Endodermal cell (in vitro differentiated cells): Measurements from ENCODE around the gene GAREM1. TPM values are rescaled to one million over a fixed set of nuclear protein-coding genes. Genes with fewer than 3 reads are reported as not detected.

Experiments used
- DNase-seq: peaks from one replicate; pipeline ENCODE4 v3.0.0-alpha.2; 2017
- H3K27ac ChIP-seq: 2 replicates; pipeline ENCODE4 v1.5.1; 2013; ENCODE audit warnings: mild to moderate bottlenecking, low read depth, low read length, moderate library complexity
- H3K27me3 ChIP-seq: 2 replicates; pipeline ENCODE4 v1.6.1; 2013; ENCODE audit warnings: mild to moderate bottlenecking, low read length, moderate library complexity; ENCODE audit not compliant: insufficient read depth, control insufficient read depth, poor library complexity, severe bottlenecking
- H3K36me3 ChIP-seq: 2 replicates; pipeline ENCODE4 v1.7.0; 2013; ENCODE audit warnings: mild to moderate bottlenecking, low read length, moderate library complexity; ENCODE audit not compliant: control insufficient read depth, insufficient read depth
- H3K4me1 ChIP-seq: one replicate; pipeline ENCODE4 v1.7.0; 2013; ENCODE audit warnings: low read length; ENCODE audit not compliant: control insufficient read depth, insufficient read depth
- H3K4me3 ChIP-seq: 2 replicates; pipeline ENCODE4 v1.5.1; 2013; ENCODE audit warnings: mild to moderate bottlenecking, low read length, moderate library complexity
- H3K9ac ChIP-seq: 2 replicates; pipeline ENCODE4 v1.6.1; 2013; ENCODE audit warnings: mild to moderate bottlenecking, low read length, moderate library complexity; ENCODE audit not compliant: poor library complexity, severe bottlenecking; ENCODE audit errors: extremely low read depth
- H3K9me3 ChIP-seq: 2 replicates; pipeline ENCODE4 v1.6.1; 2013; ENCODE audit warnings: mild to moderate bottlenecking, low read length, moderate library complexity; ENCODE audit not compliant: control insufficient read depth
- H3K27ac Mint-ChIP-seq: 2 replicates; pipeline ENCODE4 v1.8.0; 2020; ENCODE audit warnings: mixed read lengths
- H3K27me3 Mint-ChIP-seq: 2 replicates; pipeline ENCODE4 v1.8.0; 2021; ENCODE audit warnings: mild to moderate bottlenecking, mixed read lengths; ENCODE audit not compliant: insufficient read depth
- H3K36me3 Mint-ChIP-seq: 2 replicates; pipeline ENCODE4 v1.8.0; 2020; ENCODE audit warnings: low read depth, mixed read lengths
- H3K4me1 Mint-ChIP-seq: 2 replicates; pipeline ENCODE4 v1.8.0; 2020; ENCODE audit warnings: mixed read lengths
- H3K4me3 Mint-ChIP-seq: 2 replicates; pipeline ENCODE4 v1.8.0; 2020; ENCODE audit warnings: mild to moderate bottlenecking, moderate library complexity, mixed read lengths
- H3K9me3 Mint-ChIP-seq: 2 replicates; pipeline ENCODE4 v1.8.0; 2020; ENCODE audit warnings: mild to moderate bottlenecking, mixed read lengths
- WGBS, 2 experiments: methylation state at CpG; one replicate each; pipeline versions ENCODE4 v1.1.5 to v1.1.7; 2013; ENCODE audit warnings: missing lambda C conversion rate in 2 of 2, mixed read lengths in 1 of 2; ENCODE audit not compliant: insufficient coverage in 1 of 2, insufficient read length in 1 of 2; 5-methylcytosine and 5-hydroxymethylcytosine counted together
- total RNA-seq, 2 donors: library from RNA; stranded (reverse); fragmentation: NEBNext Ultra II Directional in 1 of 2; extraction: Animal tissue kit (Norgen Biotek cat#: 25700) in 1 of 2; gene quantifications; 2 replicates in 1 of 2; 3 replicates in 1 of 2; pipeline ENCODE4 v1.2.1, GENCODE V29; 2021
- TF ChIP-seq, protein P1 (sequence below): fragments of 200-600 bp; sonication (generic); conservative IDR thresholded peaks from 2 replicates; pipeline ENCODE4 v1.5.0; 2021; ENCODE audit warnings: antibody characterized with exemption, mild to moderate bottlenecking

GAREM1 gene
- total RNA-seq, 2 donors from 2014 or later, result 9.2 to 9.4 TPM

- Histone ChIP-seq H3K27ac (no peak overlapping the region), H3K36me3 (no peaks in the 10 kb centered on the region), H3K4me3 (no peak overlapping the region), H3K9ac (no peak overlapping the region), H3K4me1 (no peaks in the 10 kb centered on the region), H3K9me3 (no peaks in the 10 kb centered on the region), H3K27me3 (no peaks in the 10 kb centered on the region)
- DNase-seq, result no peak
- TF ChIP-seq, protein P1, sequence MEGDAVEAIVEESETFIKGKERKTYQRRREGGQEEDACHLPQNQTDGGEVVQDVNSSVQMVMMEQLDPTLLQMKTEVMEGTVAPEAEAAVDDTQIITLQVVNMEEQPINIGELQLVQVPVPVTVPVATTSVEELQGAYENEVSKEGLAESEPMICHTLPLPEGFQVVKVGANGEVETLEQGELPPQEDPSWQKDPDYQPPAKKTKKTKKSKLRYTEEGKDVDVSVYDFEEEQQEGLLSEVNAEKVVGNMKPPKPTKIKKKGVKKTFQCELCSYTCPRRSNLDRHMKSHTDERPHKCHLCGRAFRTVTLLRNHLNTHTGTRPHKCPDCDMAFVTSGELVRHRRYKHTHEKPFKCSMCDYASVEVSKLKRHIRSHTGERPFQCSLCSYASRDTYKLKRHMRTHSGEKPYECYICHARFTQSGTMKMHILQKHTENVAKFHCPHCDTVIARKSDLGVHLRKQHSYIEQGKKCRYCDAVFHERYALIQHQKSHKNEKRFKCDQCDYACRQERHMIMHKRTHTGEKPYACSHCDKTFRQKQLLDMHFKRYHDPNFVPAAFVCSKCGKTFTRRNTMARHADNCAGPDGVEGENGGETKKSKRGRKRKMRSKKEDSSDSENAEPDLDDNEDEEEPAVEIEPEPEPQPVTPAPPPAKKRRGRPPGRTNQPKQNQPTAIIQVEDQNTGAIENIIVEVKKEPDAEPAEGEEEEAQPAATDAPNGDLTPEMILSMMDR, result no peak
- no peak overlapping the region for H3K27ac Mint-ChIP-seq
- H3K27me3 Mint-ChIP-seq, result no peaks in the 10 kb centered on the region
- H3K4me3 Mint-ChIP-seq, result no peak overlapping the region
- peaks cover 9% of the 10 kb centered on the region for H3K4me1 Mint-ChIP-seq
- no peaks in the 10 kb centered on the region for H3K36me3 Mint-ChIP-seq
- WGBS, 2 experiments, result 79 to 89% methylated on average over 2 to 3 of the region's 3 CpGs
- H3K9me3 Mint-ChIP-seq, result no peaks in the 10 kb centered on the region
Measured at GRCh38 chr18:32446780-32447179, 23.9 kb downstream of the GAREM1 start.

- Histone ChIP-seq H3K36me3 (no peaks in the 10 kb centered on the region), H3K9me3 (no peaks in the 10 kb centered on the region), H3K27ac (no peak overlapping the region), H3K4me1 (no peaks in the 10 kb centered on the region), H3K27me3 (no peaks in the 10 kb centered on the region), H3K4me3 (no peak overlapping the region), H3K9ac (no peak overlapping the region)
- WGBS, 2 experiments, result 93 to 100% methylated on average over 1 of the region's 1 CpG
- TF ChIP-seq, protein P1, result no peak
- peaks cover 5% of the 10 kb centered on the region for H3K4me1 Mint-ChIP-seq
- H3K27ac Mint-ChIP-seq, result no peak overlapping the region
- no peaks in the 10 kb centered on the region for H3K27me3 Mint-ChIP-seq
- no peaks in the 10 kb centered on the region for H3K9me3 Mint-ChIP-seq
- H3K4me3 Mint-ChIP-seq, result no peak overlapping the region
- no peaks in the 10 kb centered on the region for H3K36me3 Mint-ChIP-seq
- DNase-seq, result no peak
Measured at GRCh38 chr18:32445846-32446245, 24.8 kb downstream of the GAREM1 start.

- Histone ChIP-seq H3K36me3 (no peaks in the 10 kb centered on the region), H3K27me3 (no peaks in the 10 kb centered on the region), H3K27ac (no peak overlapping the region), H3K4me1 (no peaks in the 10 kb centered on the region), H3K9ac (no peak overlapping the region), H3K4me3 (no peak overlapping the region), H3K9me3 (no peaks in the 10 kb centered on the region)
- TF ChIP-seq, protein P1, result no peak
- no peak for DNase-seq
- no peaks in the 10 kb centered on the region for H3K36me3 Mint-ChIP-seq
- H3K27ac Mint-ChIP-seq, result no peak overlapping the region
- H3K4me1 Mint-ChIP-seq, result peaks cover 11% of the 10 kb centered on the region
- H3K27me3 Mint-ChIP-seq, result peaks cover 1% of the 10 kb centered on the region
- no peaks in the 10 kb centered on the region for H3K9me3 Mint-ChIP-seq
- H3K4me3 Mint-ChIP-seq, result no peak overlapping the region
- 92 to 99% methylated on average over 5 of the region's 5 CpGs for WGBS, 2 experiments
Measured at GRCh38 chr18:32443706-32444215, 26.9 kb downstream of the GAREM1 start.
